IPS-NIHi11 (cell line): ENCODE measurements around the gene PPIF.
"Not testable (repeated sequence)": the region's sequence is repeated elsewhere in the genome, so short reads cannot be mapped to it uniquely, and the experiment has no call there.

Source experiments
- DNase-seq: peaks from one replicate; pipeline ENCODE4 v3.0.0; 2012; ENCODE audit warnings: mixed read lengths, low spot score

PPIF gene

GRCh38 chr10:79331709-79332108 lies 15.6 kb upstream of the PPIF start:
- no peak for DNase-seq

GRCh38 chr10:79332610-79333315 lies 14.5 kb upstream of the PPIF start:
- DNase-seq, result not testable (repeated sequence)

GRCh38 chr10:79333513-79333912 lies 13.8 kb upstream of the PPIF start:
- no peak for DNase-seq

GRCh38 chr10:79334573-79334972 lies 12.7 kb upstream of the PPIF start:
- DNase-seq, result no peak

GRCh38 chr10:79335094-79335469 lies 12.2 kb upstream of the PPIF start:
- DNase-seq, result no peak

GRCh38 chr10:79335470-79336235 lies 11.6 kb upstream of the PPIF start:
- DNase-seq, result no peak

- DNase-seq, result peak; percentile 55
These were observed 11.0 kb upstream of the PPIF start for GRCh38 chr10:79336276-79336675.

- peak; percentile 80 for DNase-seq
These were observed 10.5 kb upstream of the PPIF start for GRCh38 chr10:79336739-79337138.

GRCh38 chr10:79337783-79338469 lies 9.3 kb upstream of the PPIF start:
- not testable (repeated sequence) for DNase-seq

GRCh38 chr10:79339266-79339665 lies 8.0 kb upstream of the PPIF start:
- no peak for DNase-seq

- no peak for DNase-seq
These were observed 6.5 kb upstream of the PPIF start for GRCh38 chr10:79340646-79341244.

- DNase-seq, result no peak
These were observed 4.9 kb upstream of the PPIF start for GRCh38 chr10:79342295-79342761.

- no peak for DNase-seq
These were observed 4.3 kb upstream of the PPIF start for GRCh38 chr10:79342811-79343561.

- no peak for DNase-seq
These were observed 2.6 kb upstream of the PPIF start for GRCh38 chr10:79344502-79345195.

- DNase-seq, result no peak
These were observed 1.8 kb upstream of the PPIF start for GRCh38 chr10:79345241-79346011.

GRCh38 chr10:79346012-79346340 lies 1.3 kb upstream of the PPIF start:
- no peak for DNase-seq

GRCh38 chr10:79346388-79347225 lies 662 bp upstream of the PPIF start:
- DNase-seq, result peak; percentile 63

GRCh38 chr10:79347894-79348639 lies 798 bp downstream of the PPIF start:
- DNase-seq, result peak; percentile 73

GRCh38 chr10:79348640-79348988 lies 1.3 kb downstream of the PPIF start:
- no peak for DNase-seq
